Mesodermal cell (in vitro differentiated cells): ENCODE measurements around the gene GAK.

ENCODE experiments used
- H3K27ac ChIP-seq: 2 replicates; pipeline ENCODE4 v1.7.0; 2013; ENCODE audit warnings: mild to moderate bottlenecking, low read depth, low read length, moderate library complexity; ENCODE audit not compliant: severe bottlenecking
- H3K36me3 ChIP-seq: 2 replicates; pipeline ENCODE4 v1.7.1; 2013; ENCODE audit warnings: mild to moderate bottlenecking, low read length, moderate library complexity; ENCODE audit not compliant: control insufficient read depth, insufficient read depth
- H3K4me1 ChIP-seq: one replicate; pipeline ENCODE4 v1.7.1; 2013; ENCODE audit warnings: mild to moderate bottlenecking, low read length; ENCODE audit not compliant: insufficient read depth, control insufficient read depth, poor library complexity, severe bottlenecking
- H3K4me3 ChIP-seq: 2 replicates; pipeline ENCODE4 v1.7.0; 2013; ENCODE audit warnings: low read length, control low read depth, mild to moderate bottlenecking; ENCODE audit not compliant: insufficient read depth, poor library complexity, severe bottlenecking; ENCODE audit errors: extremely low read depth
- H3K9me3 ChIP-seq: 2 replicates; pipeline ENCODE4 v1.7.1; 2013; ENCODE audit warnings: mild to moderate bottlenecking, low read length, moderate library complexity; ENCODE audit not compliant: control insufficient read depth
- WGBS, 2 experiments: methylation state at CpG; one replicate each; pipeline ENCODE4 v1.1.5; 2013; ENCODE audit warnings: missing lambda C conversion rate in 2 of 2; ENCODE audit not compliant: insufficient coverage in 2 of 2; 5-methylcytosine and 5-hydroxymethylcytosine counted together

The GAK gene

DNA sequence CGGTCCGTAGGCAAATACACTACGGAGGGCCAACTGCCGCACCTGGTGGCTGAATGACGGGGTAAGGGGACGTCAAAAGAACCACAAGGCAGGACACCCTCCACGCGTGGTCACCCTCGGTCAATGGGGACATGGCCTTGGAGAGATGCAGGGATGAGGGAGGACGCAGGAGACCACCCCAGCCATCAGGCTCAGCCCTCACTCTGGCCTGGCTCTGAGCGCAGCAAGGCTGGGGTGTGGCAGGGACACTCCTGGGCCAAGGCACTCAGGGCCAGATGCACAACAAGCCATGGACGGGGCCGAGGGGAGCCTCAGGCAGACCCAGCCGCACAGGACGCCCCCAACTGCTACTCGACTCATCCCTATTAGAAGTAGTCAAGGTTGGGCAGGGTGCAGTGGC lies 36.5 kb downstream of the GAK start:
- Histone ChIP-seq H3K9me3 (no peaks in the 10 kb centered on the region), H3K27ac (no peak overlapping the region), H3K4me3 (no peak overlapping the region), H3K36me3 (peaks cover 56% of the 10 kb centered on the region), H3K4me1 (no peaks in the 10 kb centered on the region)
- WGBS, 2 experiments, result 89 to 96% methylated on average over 14 to 16 of the region's 16 CpGs

DNA sequence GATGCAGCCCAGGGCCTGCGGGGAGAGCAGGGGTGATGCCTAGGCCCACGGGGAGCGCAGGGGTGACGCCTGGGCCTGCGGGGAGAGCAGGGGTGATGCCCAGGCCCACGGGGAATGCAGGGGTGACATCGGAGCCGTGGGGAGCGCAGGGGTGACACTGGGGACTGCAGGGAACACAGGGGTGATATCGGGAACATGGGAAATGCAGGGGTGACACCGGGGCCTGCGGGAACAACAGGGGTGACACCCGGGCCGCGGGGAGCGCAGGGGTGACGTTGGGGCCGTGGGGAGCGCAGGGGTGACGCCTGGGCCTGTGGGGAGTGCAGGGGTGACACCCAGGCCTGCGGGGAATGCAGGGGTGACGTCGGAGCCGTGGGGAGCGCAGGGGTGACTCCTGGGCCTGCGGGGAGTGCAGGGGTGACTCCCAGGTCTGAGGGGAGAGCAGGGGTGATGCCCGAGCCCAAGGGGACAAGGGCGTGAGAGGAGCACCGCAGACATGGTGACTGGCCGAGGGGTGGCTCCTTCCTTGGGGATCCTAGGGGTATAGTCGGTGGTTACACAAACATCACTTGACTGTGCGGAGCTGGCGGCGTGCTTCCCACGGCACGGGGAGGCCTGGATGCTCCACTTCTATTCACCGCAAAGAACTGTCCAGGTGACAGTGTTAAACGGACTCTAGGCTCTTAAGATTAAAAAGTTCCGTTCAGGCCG lies 38.0 kb downstream of the GAK start:
- Histone ChIP-seq H3K4me1 (no peaks in the 10 kb centered on the region), H3K27ac (no peak overlapping the region), H3K4me3 (no peak overlapping the region), H3K9me3 (no peaks in the 10 kb centered on the region), H3K36me3 (peaks cover 55% of the 10 kb centered on the region)
- 94 to 96% methylated on average over 35 to 40 of the region's 40 CpGs for WGBS, 2 experiments

DNA sequence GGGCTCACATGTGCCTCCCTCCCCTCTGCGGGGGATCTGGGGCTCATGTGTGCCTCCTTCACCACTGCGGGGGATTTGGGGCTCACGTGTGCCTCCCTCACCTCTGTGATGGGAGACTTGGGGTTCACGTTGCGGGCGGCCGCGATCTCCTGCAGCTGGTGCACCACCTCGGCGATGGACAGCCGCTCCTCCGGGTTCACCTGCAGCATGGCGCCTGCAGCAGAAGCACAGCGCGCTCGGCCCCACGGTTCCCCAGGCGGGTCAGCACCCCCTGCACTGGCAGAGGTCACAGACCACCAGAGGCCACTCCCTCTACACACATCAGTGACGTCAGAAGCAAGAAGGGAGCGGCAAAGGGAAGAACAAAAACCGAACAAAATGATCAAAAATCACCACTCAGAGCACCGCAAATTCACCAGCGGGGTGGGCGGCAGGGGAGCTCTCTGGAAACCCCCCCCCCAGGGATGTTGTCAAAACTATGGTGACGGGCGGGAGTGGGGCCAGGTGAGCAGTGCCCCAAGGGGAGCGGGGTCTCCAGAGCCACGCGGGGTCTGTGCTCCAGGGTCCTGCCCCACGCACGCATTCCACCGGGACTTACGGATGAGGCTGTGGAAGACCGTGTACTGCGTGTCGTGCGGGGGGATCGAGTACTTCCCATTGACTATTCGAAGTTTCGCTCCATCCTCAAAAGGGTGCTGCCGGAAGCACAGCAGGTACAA lies 38.7 kb downstream of the GAK start:
- 96 to 97% methylated on average over 27 to 32 of the region's 41 CpGs for WGBS, 2 experiments
- peaks cover 62% of the 10 kb centered on the region for H3K36me3 ChIP-seq
- H3K27ac ChIP-seq, result no peak overlapping the region

DNA sequence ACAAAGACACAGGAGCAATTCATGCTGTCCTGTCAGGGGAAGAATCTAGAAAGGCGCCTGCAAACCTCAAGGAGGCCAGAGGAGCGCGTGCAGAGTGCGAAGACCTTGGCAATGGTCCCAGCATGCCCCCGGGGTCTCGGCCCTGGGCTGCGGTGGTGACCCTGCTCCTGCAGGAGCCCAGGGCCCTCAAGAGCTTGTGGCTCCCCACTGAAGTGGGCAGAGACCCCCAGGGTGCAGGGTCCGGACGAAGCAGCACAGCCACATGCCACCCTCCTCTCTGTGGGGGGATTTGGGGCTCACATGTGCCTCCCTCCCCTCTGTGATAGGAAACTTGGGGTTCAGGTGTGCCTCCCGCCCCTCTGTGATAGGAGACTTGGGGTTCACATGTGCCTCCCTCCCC lies 39.3 kb downstream of the GAK start:
- 92 to 96% methylated on average over 9 of the region's 10 CpGs for WGBS, 2 experiments

More for the DNA sequence above, 38.7 kb downstream of the GAK start:
- no peaks in the 10 kb centered on the region for H3K9me3 ChIP-seq
- no peak overlapping the region for H3K4me3 ChIP-seq
- no peaks in the 10 kb centered on the region for H3K4me1 ChIP-seq

DNA sequence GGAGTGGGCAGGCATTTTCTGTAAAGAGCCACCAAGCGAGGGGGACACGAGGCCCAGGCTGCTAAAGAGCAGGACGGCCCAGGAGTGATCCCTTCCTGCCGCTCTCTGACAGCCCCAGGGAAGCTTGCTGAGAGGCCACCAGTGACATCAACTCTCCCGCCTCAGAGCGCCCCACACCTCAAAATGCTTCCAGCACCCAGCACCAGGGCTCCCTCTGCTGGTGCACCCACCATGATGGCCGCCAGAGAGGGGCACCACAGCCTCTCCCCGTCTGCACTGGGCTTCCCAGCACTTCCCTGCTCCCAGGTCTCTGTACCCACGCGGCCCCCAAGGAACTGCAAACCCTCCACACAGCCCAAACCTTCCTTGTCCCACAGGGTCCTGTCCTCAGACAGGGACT lies 40.4 kb downstream of the GAK start:
- H3K9me3 ChIP-seq, result no peaks in the 10 kb centered on the region
- no peak overlapping the region for H3K4me3 ChIP-seq
- 83 to 89% methylated on average over 9 of the region's 10 CpGs for WGBS, 2 experiments
- no peaks in the 10 kb centered on the region for H3K4me1 ChIP-seq
- H3K36me3 ChIP-seq, result peaks cover 57% of the 10 kb centered on the region
- H3K27ac ChIP-seq, result no peak overlapping the region

More for the DNA sequence above, 39.3 kb downstream of the GAK start:
- Histone ChIP-seq H3K9me3 (no peaks in the 10 kb centered on the region), H3K36me3 (peaks cover 62% of the 10 kb centered on the region), H3K27ac (no peak overlapping the region), H3K4me1 (no peaks in the 10 kb centered on the region), H3K4me3 (no peak overlapping the region)

DNA sequence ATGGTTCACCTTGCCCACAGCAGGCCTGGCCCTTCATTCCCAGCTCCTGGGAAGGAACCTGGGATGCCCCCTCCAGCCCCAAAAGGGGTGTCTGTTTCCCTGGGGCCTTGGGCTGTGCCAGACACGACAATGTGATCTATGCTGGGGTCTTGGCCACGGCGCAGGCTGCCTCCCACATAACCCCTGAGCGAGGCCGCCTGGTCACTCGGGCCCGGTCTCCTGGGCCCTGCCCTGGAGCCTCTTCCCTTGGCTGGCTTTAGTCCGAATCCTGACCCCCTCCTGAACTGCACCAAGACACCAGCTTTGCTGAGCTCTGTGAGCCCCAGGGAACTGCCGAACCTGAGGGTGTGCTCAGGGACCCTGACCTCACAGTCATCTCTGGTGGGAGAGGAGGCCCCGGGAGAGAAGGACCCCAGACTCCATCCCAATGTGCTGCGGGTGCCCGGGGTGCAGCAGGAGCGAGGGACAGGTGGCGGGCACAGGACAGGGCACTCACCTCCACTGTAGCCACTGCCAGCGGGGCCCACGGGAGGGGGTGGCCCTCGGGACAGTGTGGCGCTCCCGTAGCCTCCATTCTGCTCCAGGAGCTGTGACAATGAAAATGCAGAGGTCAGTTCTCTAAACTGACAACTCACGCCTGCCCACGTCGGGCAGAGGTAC lies 42.0 kb downstream of the GAK start:
- Histone ChIP-seq H3K27ac (no peak overlapping the region), H3K36me3 (peaks cover 57% of the 10 kb centered on the region), H3K4me3 (no peak overlapping the region), H3K4me1 (no peaks in the 10 kb centered on the region), H3K9me3 (no peaks in the 10 kb centered on the region)
- WGBS, 2 experiments, result 98% methylated on average over 20 to 22 of the region's 22 CpGs

DNA sequence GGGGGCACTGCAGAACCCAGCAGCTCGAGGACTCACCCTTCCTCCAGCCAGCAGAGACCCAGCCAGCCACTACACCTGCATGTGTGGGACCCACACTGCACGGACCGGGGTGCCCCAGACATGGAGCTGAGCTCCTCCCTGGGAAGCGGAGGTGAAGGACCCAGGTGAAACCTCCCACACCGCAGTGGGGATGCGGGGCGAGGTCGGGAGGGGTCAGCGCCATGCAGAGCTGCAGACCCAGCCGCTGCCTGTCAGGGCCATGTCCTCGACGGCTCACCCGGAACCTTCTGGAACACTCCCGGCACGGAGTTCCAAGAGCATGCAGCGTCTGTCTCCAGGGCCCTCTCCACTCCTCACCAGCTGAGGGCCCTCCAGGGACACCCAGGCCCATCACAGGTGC lies 42.6 kb downstream of the GAK start:
- Histone ChIP-seq H3K4me1 (no peaks in the 10 kb centered on the region), H3K36me3 (peaks cover 55% of the 10 kb centered on the region), H3K9me3 (no peaks in the 10 kb centered on the region), H3K27ac (no peak overlapping the region), H3K4me3 (no peak overlapping the region)
- 95 to 98% methylated on average over 15 to 16 of the region's 16 CpGs for WGBS, 2 experiments

DNA sequence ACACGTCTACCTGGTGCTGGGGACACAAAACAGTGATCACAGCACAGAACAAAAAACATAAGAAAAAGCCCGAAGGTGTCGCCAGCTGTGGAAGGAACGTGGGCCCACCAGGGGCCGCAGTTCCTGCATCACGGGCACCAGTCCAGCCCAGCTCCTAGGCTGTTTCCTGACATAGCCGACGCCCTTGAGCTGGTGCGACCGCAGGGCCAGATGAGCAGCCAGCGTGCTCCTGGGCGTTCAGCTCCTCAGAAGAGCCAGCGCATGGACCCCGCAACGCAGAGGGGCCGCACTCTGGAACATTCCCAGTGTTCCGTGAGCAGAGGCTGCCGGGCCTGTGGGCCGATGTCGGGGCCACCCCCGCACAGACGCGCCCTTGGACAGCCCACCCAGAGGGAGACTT lies 44.1 kb downstream of the GAK start:
- Histone ChIP-seq H3K36me3 (peaks cover 47% of the 10 kb centered on the region), H3K4me3 (no peak overlapping the region), H3K9me3 (no peaks in the 10 kb centered on the region), H3K4me1 (no peaks in the 10 kb centered on the region), H3K27ac (no peak overlapping the region)
- 96 to 97% methylated on average over 23 of the region's 23 CpGs for WGBS, 2 experiments

DNA sequence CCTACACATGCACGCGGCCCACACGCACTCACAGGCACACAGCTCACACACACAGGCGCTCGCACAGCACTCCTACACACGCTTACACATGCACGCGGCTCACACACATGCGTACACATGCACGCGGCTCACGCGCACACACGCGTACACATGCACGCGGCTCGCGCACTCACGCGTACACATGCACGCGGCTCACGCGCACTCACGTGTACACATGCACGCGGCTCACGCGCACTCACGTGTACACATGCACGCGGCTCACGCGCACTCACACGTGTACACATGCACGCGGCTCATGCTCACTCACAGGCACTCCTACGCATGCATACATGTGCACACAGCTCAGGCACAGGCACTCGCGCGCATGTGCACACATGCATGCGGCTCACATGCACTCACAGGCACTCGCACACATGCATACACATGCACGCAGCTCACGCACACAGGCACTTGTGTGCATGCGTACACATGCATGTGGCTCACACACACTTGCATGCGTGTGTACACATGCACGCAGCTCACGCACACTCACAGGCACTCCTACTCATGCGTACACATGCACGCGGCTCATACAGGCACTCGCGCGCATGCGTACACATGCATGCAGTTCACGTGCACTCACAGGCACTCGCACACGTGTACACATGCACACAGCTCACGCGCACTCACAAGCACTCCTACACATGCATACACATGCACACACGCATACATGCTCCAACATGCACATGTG lies 44.9 kb downstream of the GAK start:
- H3K4me3 ChIP-seq, result no peak overlapping the region
- 93 to 95% methylated on average over 61 to 63 of the region's 63 CpGs for WGBS, 2 experiments
- H3K4me1 ChIP-seq, result no peaks in the 10 kb centered on the region
- no peaks in the 10 kb centered on the region for H3K9me3 ChIP-seq
- H3K36me3 ChIP-seq, result peaks cover 40% of the 10 kb centered on the region
- no peak overlapping the region for H3K27ac ChIP-seq

DNA sequence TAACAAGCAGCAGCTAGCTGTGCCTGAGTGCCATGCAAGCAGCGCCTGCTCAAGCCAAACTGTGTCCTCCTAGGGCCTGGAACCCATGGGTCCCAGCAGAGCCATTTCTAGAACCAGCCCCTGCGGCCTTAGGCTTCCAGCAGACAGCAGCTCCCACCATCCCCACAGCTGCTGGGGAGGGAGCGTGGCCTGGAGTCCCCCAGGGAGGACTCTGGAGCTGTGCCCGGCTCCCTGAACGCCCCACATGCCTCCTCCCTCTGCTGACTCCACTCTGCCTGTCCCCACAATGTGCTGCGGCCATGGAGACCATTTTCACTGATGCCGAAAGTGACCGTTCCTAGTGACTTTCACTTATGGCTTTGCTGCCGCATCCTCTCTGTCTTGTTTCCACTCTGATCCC lies 45.9 kb downstream of the GAK start:
- WGBS, 2 experiments, result 90 to 95% methylated on average over 8 to 9 of the region's 9 CpGs
- H3K4me3 ChIP-seq, result no peak overlapping the region
- no peaks in the 10 kb centered on the region for H3K9me3 ChIP-seq
- no peaks in the 10 kb centered on the region for H3K4me1 ChIP-seq
- no peak overlapping the region for H3K27ac ChIP-seq
- peaks cover 42% of the 10 kb centered on the region for H3K36me3 ChIP-seq
